K562 (cell line): ENCODE measurements around the gene SLC8A2. TPM values are rescaled to one million over a fixed set of nuclear protein-coding genes. Genes with fewer than 3 reads are reported as not detected.

Experiments
- CREBBP ChIP-seq: IDR thresholded peaks from one replicate; pipeline ENCODE4 v1.6.1; 2012; ENCODE audit warnings: low read depth, mild to moderate bottlenecking, control low read depth, inconsistent platforms, low read length
- EP400 ChIP-seq: fragments of 450-650 bp; IDR thresholded peaks from 2 replicates; pipeline ENCODE4 v1.6.1; 2017; ENCODE audit warnings: antibody characterized with exemption, mild to moderate bottlenecking, moderate library complexity
- IFI16 ChIP-seq: fragments of 250-450 bp; sonication (Bioruptor Pico); IDR thresholded peaks from 2 replicates; pipeline ENCODE4 v2.1.2; 2022; ENCODE audit warnings: mild to moderate bottlenecking, inconsistent platforms
- KAT7 ChIP-seq: sonication (generic); formaldehyde crosslinking; IDR thresholded peaks from 2 replicates; pipeline ENCODE4 v1.8.0; 2022; ENCODE audit warnings: missing genetic modification reagents, mild to moderate bottlenecking, borderline replicate concordance
- NELFE ChIP-seq: IDR thresholded peaks from 2 replicates; pipeline ENCODE4 v1.6.1; 2011; ENCODE audit warnings: mild to moderate bottlenecking; ENCODE audit not compliant: insufficient read depth, insufficient read length
- SOX6 ChIP-seq: fragments of 450-650 bp; IDR thresholded peaks from 2 replicates; pipeline ENCODE4 v1.6.1; 2014; ENCODE audit warnings: mild to moderate bottlenecking
- TAL1 ChIP-seq: fragments of 450-650 bp; IDR thresholded peaks from 2 replicates; pipeline ENCODE4 v1.6.1; 2016; ENCODE audit warnings: mild to moderate bottlenecking
- ZNF12 ChIP-seq: sonication (generic); formaldehyde crosslinking; IDR thresholded peaks from 2 replicates; pipeline ENCODE4 v1.4.0; 2020; ENCODE audit warnings: mild to moderate bottlenecking, missing genetic modification reagents
- polyA plus RNA-seq, 8 experiments: library from polyadenylated mRNA; depleted of rRNA in 4 of 8; stranded (reverse) in 5 of 8; unstranded in 3 of 8; fragments of >200 nt; fragmentation: Nextera tagmentation in 2 of 8; fragmentation: Illumina TruSeq in 1 of 8; extraction: Ambion mirVana in 2 of 8; extraction: Trizol in 1 of 8; gene quantifications; 2 replicates each; pipeline versions ENCODE4 v1.2.1 to v1.2.3, GENCODE V29; 2011 to 2014; ENCODE audit warnings: inconsistent platforms in 1 of 8, missing spikeins in 1 of 8
- total RNA-seq, 7 experiments: library from RNA; depleted of rRNA in 6 of 7; stranded (reverse); fragments of >200 nt in 6 of 7; fragmentation: Illumina TruSeq in 2 of 7; extraction: Trizol in 2 of 7; gene quantifications; 2 replicates each; pipeline versions ENCODE4 v1.2.1 to v1.2.3, GENCODE V29; 2011 to 2021; ENCODE audit warnings: low replicate concordance in 1 of 7
- TF ChIP-seq, protein P1 (sequence below): fragments of 250-450 bp; sonication (Bioruptor Pico); IDR thresholded peaks from 2 replicates; pipeline ENCODE4 v1.4.0; 2020; ENCODE audit warnings: mild to moderate bottlenecking, moderate library complexity
- TF ChIP-seq, protein P2 (sequence below): fragments of 150-350 bp; conservative IDR thresholded peaks from 2 replicates; pipeline ENCODE4 v1.6.1; 2014; ENCODE audit warnings: low read length
- TF ChIP-seq, protein P3 (sequence below): IDR thresholded peaks from 2 replicates; pipeline ENCODE4 v1.6.1; 2011; ENCODE audit not compliant: insufficient read length; ENCODE audit errors: extremely low read depth
- TF ChIP-seq, protein P4 (sequence below): sonication (generic); formaldehyde crosslinking; IDR thresholded peaks from 2 replicates; pipeline ENCODE4 v1.8.0; 2022; ENCODE audit warnings: mild to moderate bottlenecking, missing genetic modification reagents
- TF ChIP-seq, protein P5 (sequence below): fragments of 250-450 bp; sonication (Bioruptor Pico); IDR thresholded peaks from 2 replicates; pipeline ENCODE4 v1.5.0; 2020; ENCODE audit warnings: mild to moderate bottlenecking, borderline replicate concordance
- TF ChIP-seq, protein P6 (sequence below): sonication (generic); formaldehyde crosslinking; IDR thresholded peaks from 2 replicates; pipeline ENCODE4 v1.8.0; 2023; ENCODE audit warnings: mild to moderate bottlenecking, missing genetic modification reagents

SLC8A2 gene
- total and polyA plus RNA-seq, 9 of the 15 experiments (the other 6 are each of a cell fraction or from before 2014, with no cell fraction given) = 0.07 to 0.66 (median 0.24) TPM; not detected in 3

DNA sequence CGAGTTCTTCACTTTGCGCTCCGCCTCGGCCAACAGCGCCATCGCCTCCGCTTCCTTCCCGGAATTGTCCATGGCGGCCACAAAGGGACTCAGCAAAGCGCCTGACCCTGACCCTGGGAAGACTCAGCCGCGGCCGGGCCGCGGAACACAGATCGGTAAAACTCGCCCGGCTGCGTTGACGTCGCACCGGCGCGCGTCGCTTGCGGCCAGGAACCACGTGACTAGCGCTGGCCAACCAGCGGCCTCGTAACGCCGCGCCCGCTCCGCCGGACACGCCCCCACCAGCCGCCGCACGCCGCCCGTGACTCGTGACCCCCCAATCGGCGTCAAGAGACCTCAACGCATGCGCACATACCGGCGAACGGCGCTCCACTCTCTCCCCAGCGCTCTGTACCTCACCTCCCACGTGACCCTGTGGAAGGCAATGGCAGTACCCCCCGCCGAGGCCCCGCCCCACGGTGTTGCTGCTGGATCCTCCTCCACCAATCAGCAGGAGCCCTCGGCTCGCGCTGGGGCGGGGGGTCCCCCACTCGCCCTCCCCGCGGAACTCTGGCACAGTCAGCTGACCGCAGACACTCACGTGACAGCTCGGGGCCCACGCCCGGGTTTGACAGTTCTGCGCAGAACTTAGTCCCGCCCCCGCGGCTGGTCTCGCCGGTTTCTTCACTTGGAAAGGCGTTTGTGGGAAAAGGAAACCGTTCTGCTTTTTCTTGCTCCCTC lies 43.3 kb upstream of the SLC8A2 start, which contains the start of gene NAPA (continued):
- no peak for TF ChIP-seq KAT7 (CRISPR knock-in tag)
- no peak for TF ChIP-seq IFI16 (CRISPR knock-in tag)
- TF ChIP-seq, protein P1, sequence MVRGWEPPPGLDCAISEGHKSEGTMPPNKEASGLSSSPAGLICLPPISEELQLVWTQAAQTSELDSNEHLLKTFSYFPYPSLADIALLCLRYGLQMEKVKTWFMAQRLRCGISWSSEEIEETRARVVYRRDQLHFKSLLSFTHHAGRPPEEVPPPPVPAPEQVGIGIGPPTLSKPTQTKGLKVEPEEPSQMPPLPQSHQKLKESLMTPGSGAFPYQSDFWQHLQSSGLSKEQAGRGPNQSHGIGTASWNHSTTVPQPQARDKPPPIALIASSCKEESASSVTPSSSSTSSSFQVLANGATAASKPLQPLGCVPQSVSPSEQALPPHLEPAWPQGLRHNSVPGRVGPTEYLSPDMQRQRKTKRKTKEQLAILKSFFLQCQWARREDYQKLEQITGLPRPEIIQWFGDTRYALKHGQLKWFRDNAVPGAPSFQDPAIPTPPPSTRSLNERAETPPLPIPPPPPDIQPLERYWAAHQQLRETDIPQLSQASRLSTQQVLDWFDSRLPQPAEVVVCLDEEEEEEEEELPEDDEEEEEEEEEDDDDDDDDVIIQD = no peak
- no peak for TF ChIP-seq NELFE
- TF ChIP-seq ZNF12 (CRISPR knock-in tag) = no peak; the same call in 1 of the 2 replicates
- TF ChIP-seq, protein P2, sequence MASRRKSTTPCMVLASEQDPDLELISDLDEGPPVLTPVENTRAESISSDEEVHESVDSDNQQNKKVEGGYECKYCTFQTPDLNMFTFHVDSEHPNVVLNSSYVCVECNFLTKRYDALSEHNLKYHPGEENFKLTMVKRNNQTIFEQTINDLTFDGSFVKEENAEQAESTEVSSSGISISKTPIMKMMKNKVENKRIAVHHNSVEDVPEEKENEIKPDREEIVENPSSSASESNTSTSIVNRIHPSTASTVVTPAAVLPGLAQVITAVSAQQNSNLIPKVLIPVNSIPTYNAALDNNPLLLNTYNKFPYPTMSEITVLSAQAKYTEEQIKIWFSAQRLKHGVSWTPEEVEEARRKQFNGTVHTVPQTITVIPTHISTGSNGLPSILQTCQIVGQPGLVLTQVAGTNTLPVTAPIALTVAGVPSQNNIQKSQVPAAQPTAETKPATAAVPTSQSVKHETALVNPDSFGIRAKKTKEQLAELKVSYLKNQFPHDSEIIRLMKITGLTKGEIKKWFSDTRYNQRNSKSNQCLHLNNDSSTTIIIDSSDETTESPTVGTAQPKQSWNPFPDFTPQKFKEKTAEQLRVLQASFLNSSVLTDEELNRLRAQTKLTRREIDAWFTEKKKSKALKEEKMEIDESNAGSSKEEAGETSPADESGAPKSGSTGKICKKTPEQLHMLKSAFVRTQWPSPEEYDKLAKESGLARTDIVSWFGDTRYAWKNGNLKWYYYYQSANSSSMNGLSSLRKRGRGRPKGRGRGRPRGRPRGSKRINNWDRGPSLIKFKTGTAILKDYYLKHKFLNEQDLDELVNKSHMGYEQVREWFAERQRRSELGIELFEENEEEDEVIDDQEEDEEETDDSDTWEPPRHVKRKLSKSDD = no peak
- peak; percentile 70; the same call in 1 of the 2 replicates for TF ChIP-seq EP400
- TF ChIP-seq SOX6 = peak; percentile 70
- TF ChIP-seq, protein P3, sequence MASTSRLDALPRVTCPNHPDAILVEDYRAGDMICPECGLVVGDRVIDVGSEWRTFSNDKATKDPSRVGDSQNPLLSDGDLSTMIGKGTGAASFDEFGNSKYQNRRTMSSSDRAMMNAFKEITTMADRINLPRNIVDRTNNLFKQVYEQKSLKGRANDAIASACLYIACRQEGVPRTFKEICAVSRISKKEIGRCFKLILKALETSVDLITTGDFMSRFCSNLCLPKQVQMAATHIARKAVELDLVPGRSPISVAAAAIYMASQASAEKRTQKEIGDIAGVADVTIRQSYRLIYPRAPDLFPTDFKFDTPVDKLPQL = no peak
- TF ChIP-seq, protein P4, sequence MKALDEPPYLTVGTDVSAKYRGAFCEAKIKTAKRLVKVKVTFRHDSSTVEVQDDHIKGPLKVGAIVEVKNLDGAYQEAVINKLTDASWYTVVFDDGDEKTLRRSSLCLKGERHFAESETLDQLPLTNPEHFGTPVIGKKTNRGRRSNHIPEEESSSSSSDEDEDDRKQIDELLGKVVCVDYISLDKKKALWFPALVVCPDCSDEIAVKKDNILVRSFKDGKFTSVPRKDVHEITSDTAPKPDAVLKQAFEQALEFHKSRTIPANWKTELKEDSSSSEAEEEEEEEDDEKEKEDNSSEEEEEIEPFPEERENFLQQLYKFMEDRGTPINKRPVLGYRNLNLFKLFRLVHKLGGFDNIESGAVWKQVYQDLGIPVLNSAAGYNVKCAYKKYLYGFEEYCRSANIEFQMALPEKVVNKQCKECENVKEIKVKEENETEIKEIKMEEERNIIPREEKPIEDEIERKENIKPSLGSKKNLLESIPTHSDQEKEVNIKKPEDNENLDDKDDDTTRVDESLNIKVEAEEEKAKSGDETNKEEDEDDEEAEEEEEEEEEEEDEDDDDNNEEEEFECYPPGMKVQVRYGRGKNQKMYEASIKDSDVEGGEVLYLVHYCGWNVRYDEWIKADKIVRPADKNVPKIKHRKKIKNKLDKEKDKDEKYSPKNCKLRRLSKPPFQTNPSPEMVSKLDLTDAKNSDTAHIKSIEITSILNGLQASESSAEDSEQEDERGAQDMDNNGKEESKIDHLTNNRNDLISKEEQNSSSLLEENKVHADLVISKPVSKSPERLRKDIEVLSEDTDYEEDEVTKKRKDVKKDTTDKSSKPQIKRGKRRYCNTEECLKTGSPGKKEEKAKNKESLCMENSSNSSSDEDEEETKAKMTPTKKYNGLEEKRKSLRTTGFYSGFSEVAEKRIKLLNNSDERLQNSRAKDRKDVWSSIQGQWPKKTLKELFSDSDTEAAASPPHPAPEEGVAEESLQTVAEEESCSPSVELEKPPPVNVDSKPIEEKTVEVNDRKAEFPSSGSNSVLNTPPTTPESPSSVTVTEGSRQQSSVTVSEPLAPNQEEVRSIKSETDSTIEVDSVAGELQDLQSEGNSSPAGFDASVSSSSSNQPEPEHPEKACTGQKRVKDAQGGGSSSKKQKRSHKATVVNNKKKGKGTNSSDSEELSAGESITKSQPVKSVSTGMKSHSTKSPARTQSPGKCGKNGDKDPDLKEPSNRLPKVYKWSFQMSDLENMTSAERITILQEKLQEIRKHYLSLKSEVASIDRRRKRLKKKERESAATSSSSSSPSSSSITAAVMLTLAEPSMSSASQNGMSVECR (CRISPR knock-in tag) = peak; percentile 93
- TF ChIP-seq TAL1 = no peak
- TF ChIP-seq, protein P5, sequence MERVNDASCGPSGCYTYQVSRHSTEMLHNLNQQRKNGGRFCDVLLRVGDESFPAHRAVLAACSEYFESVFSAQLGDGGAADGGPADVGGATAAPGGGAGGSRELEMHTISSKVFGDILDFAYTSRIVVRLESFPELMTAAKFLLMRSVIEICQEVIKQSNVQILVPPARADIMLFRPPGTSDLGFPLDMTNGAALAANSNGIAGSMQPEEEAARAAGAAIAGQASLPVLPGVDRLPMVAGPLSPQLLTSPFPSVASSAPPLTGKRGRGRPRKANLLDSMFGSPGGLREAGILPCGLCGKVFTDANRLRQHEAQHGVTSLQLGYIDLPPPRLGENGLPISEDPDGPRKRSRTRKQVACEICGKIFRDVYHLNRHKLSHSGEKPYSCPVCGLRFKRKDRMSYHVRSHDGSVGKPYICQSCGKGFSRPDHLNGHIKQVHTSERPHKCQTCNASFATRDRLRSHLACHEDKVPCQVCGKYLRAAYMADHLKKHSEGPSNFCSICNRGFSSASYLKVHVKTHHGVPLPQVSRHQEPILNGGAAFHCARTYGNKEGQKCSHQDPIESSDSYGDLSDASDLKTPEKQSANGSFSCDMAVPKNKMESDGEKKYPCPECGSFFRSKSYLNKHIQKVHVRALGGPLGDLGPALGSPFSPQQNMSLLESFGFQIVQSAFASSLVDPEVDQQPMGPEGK (CRISPR knock-in tag) = no peak
- no peak for TF ChIP-seq CREBBP
- TF ChIP-seq, protein P6, sequence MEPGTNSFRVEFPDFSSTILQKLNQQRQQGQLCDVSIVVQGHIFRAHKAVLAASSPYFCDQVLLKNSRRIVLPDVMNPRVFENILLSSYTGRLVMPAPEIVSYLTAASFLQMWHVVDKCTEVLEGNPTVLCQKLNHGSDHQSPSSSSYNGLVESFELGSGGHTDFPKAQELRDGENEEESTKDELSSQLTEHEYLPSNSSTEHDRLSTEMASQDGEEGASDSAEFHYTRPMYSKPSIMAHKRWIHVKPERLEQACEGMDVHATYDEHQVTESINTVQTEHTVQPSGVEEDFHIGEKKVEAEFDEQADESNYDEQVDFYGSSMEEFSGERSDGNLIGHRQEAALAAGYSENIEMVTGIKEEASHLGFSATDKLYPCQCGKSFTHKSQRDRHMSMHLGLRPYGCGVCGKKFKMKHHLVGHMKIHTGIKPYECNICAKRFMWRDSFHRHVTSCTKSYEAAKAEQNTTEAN (CRISPR knock-in tag) = no peak
